SK-N-SH treated with all-trans-retinoic acid at 6 μM for 48 hours (cell line): ENCODE results near the gene PCNT.

Experiments
- ARNTL ChIP-seq: fragments of 450-650 bp; formaldehyde crosslinking; IDR thresholded peaks from 2 replicates; pipeline ENCODE4 v1.5.0; 2020; ENCODE audit warnings: low read depth, mild to moderate bottlenecking, moderate library complexity, borderline replicate concordance
- CSDC2 ChIP-seq: fragments of 250-450 bp; sonication (Bioruptor Pico); IDR thresholded peaks from 2 replicates; pipeline ENCODE4 v1.5.0; 2020; ENCODE audit warnings: mild to moderate bottlenecking, moderate library complexity
- TCF4 ChIP-seq: fragments of 250-450 bp; sonication (Bioruptor Pico); IDR thresholded peaks from 2 replicates; pipeline ENCODE4 v1.8.0; 2021; ENCODE audit warnings: mild to moderate bottlenecking, moderate library complexity, borderline replicate concordance
- ZNF565 ChIP-seq: fragments of 450-650 bp; formaldehyde crosslinking; conservative IDR thresholded peaks from 2 replicates; pipeline ENCODE4 v1.5.0; 2020; ENCODE audit warnings: low read depth, mild to moderate bottlenecking, moderate library complexity
- TF ChIP-seq, protein P1 (sequence below): fragments of 250-450 bp; sonication (Bioruptor Pico); IDR thresholded peaks from 2 replicates; pipeline ENCODE4 v1.8.0; 2020; ENCODE audit warnings: mild to moderate bottlenecking, moderate library complexity, borderline replicate concordance

DNA sequence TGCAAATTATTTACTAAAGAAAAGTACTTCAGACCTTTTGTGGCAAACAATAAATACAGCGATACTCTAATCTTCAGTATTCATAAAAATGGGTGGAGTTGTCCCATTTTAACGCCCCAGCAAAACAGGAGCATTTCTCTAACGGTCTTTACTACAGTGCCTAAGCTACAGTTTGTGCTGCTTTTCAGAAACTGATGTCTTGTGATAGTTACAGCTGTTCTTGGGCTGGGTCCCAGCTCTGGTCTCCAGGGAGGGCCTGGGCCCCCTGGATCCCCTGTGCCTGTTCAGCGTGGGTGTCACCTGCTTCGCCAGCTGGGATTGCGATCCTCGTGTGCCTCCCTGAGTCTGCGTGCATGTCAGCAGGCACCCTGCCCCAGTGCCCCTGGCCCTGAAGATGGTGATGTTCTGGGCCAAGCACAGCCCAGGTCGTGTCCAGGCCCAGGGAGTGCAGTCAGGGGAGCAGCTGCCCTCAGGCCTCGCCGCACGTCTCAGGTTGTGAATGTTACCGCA, 70.7 kb downstream of the PCNT start:
- no peak for TF ChIP-seq TCF4
- TF ChIP-seq, protein P1, sequence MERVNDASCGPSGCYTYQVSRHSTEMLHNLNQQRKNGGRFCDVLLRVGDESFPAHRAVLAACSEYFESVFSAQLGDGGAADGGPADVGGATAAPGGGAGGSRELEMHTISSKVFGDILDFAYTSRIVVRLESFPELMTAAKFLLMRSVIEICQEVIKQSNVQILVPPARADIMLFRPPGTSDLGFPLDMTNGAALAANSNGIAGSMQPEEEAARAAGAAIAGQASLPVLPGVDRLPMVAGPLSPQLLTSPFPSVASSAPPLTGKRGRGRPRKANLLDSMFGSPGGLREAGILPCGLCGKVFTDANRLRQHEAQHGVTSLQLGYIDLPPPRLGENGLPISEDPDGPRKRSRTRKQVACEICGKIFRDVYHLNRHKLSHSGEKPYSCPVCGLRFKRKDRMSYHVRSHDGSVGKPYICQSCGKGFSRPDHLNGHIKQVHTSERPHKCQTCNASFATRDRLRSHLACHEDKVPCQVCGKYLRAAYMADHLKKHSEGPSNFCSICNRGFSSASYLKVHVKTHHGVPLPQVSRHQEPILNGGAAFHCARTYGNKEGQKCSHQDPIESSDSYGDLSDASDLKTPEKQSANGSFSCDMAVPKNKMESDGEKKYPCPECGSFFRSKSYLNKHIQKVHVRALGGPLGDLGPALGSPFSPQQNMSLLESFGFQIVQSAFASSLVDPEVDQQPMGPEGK (CRISPR knock-in tag), result no peak
- TF ChIP-seq ZNF565 (CRISPR knock-in tag), result no peak
- no peak for TF ChIP-seq CSDC2 (CRISPR knock-in tag)
- no peak for TF ChIP-seq ARNTL (CRISPR knock-in tag)
